Ascending aorta (tissue), 2 donors: Measurements from ENCODE around the gene ERC1. TPM values are rescaled to one million over a fixed set of nuclear protein-coding genes. Genes with fewer than 3 reads are reported as not detected.
"Not testable (repeated sequence)": the region's sequence is repeated elsewhere in the genome, so short reads cannot be mapped to it uniquely, and the experiment has no call there.

Source experiments
- DNase-seq, 2 donors: peaks; one replicate each; pipeline ENCODE4 v3.0.0-alpha.2; 2019; ENCODE audit warnings: low spot score in 2 of 2
- H3K27ac ChIP-seq, 2 donors: fragments of 200-600 bp; sonication (generic); one replicate each; pipeline ENCODE4 v1.5.1; 2016 to 2017; ENCODE audit warnings: mild to moderate bottlenecking in 1 of 2
- H3K27me3 ChIP-seq: fragments of 200-600 bp; sonication (generic); one replicate; pipeline ENCODE4 v1.5.1; 2017
- H3K36me3 ChIP-seq, 2 donors: fragments of 200-600 bp; sonication (generic); one replicate each; pipeline ENCODE4 v1.5.1; 2016
- H3K4me1 ChIP-seq, 2 donors: fragments of 200-600 bp; sonication (generic); one replicate each; pipeline ENCODE4 v1.5.1; 2016 to 2017; ENCODE audit warnings: mild to moderate bottlenecking in 1 of 2
- H3K4me3 ChIP-seq, 2 donors: fragments of 200-600 bp; sonication (generic); one replicate each; pipeline ENCODE4 v1.5.1; 2016 to 2017; ENCODE audit warnings: mild to moderate bottlenecking in 1 of 2
- H3K9me3 ChIP-seq, 2 donors: fragments of 200-600 bp; sonication (generic); one replicate each; pipeline ENCODE4 v1.5.1; 2016
- CTCF ChIP-seq, 3 experiments: fragments of 200-600 bp in 2 of 3; fragments of 450-650 bp in 1 of 3; sonication (generic) in 2 of 3; IDR thresholded peaks; one replicate each; pipeline ENCODE4 v1.5.1; 2016 to 2019; ENCODE audit warnings: antibody characterized with exemption in 3 of 3, mild to moderate bottlenecking in 1 of 3, moderate library complexity in 1 of 3
- intact Hi-C: fragments of 100-400 bp; cut with DNase I; formaldehyde crosslinking; loops from one replicate; pipeline ENCODE4 v1.15.1; 2023
- total RNA-seq: library from RNA; depleted of rRNA; stranded (reverse); fragments of >200 nt; gene quantifications from one replicate; pipeline ENCODE4 v1.1.0, GENCODE V29; 2016

ERC1 gene
- total RNA-seq, 1 donor from 2014 or later = 41.4 TPM

GRCh38 chr12:1309613-1310012 is 318.6 kb downstream of the ERC1 start:
- H3K27me3 ChIP-seq = no peaks in the 10 kb centered on the region
- no peak for TF ChIP-seq CTCF (IDR thresholded peaks at IDR 0.05)
- intact Hi-C loops = no loop called here
- no peak overlapping the region for H3K27ac ChIP-seq
- H3K4me3 ChIP-seq = no peak overlapping the region
- peaks cover 0 to 5% of the 10 kb centered on the region in 2 donors for H3K9me3 ChIP-seq
- no peak for DNase-seq
- peaks cover 0 to 4% of the 10 kb centered on the region in 2 donors for H3K36me3 ChIP-seq
- H3K4me1 ChIP-seq = no peaks in the 10 kb centered on the region

- Histone ChIP-seq H3K4me1 (no peaks in the 10 kb centered on the region), H3K27ac (no peak overlapping the region), H3K4me3 (no peak overlapping the region), H3K27me3 (no peaks in the 10 kb centered on the region), H3K36me3 (peaks cover 0 to 4% of the 10 kb centered on the region in 2 donors), H3K9me3 (peaks cover 0 to 12% of the 10 kb centered on the region in 2 donors)
- intact Hi-C loops = no loop called here
- DNase-seq = no peak
- no peak for TF ChIP-seq CTCF (IDR thresholded peaks at IDR 0.05)
These were observed 319.6 kb downstream of the ERC1 start for GRCh38 chr12:1310653-1311052.

- Histone ChIP-seq H3K27me3 (no peaks in the 10 kb centered on the region), H3K4me3 (no peak overlapping the region), H3K9me3 (peaks cover 0 to 12% of the 10 kb centered on the region in 2 donors), H3K4me1 (no peaks in the 10 kb centered on the region), H3K36me3 (peaks cover 0 to 4% of the 10 kb centered on the region in 2 donors), H3K27ac (no peak overlapping the region)
- no peak for DNase-seq
- no peak for TF ChIP-seq CTCF (IDR thresholded peaks at IDR 0.05)
- intact Hi-C loops = no loop called here
These were observed 320.1 kb downstream of the ERC1 start for GRCh38 chr12:1311145-1311544.

- H3K27ac ChIP-seq = no peak overlapping the region
- H3K4me1 ChIP-seq = peaks cover 0 to 5% of the 10 kb centered on the region in 2 donors
- intact Hi-C loops = no loop called here
- H3K27me3 ChIP-seq = no peaks in the 10 kb centered on the region
- TF ChIP-seq CTCF (IDR thresholded peaks at IDR 0.05) = no peak
- no peak for DNase-seq
- H3K36me3 ChIP-seq = peaks cover 0 to 4% of the 10 kb centered on the region in 2 donors
- H3K9me3 ChIP-seq = peaks cover 0 to 12% of the 10 kb centered on the region in 2 donors
- H3K4me3 ChIP-seq = no peak overlapping the region
These were observed 322.9 kb downstream of the ERC1 start for GRCh38 chr12:1313906-1314305.

- Histone ChIP-seq H3K27ac (no peak overlapping the region), H3K9me3 (peaks cover 0 to 12% of the 10 kb centered on the region in 2 donors), H3K4me3 (no peak overlapping the region), H3K36me3 (peaks cover 0 to 4% of the 10 kb centered on the region in 2 donors), H3K4me1 (peaks cover 0 to 8% of the 10 kb centered on the region in 2 donors), H3K27me3 (no peaks in the 10 kb centered on the region)
- TF ChIP-seq CTCF (IDR thresholded peaks at IDR 0.05) = no peak
- no peak for DNase-seq
- intact Hi-C loops = no loop called here
These were observed 323.5 kb downstream of the ERC1 start for GRCh38 chr12:1314523-1314922.

GRCh38 chr12:1316991-1317390 is 326.0 kb downstream of the ERC1 start:
- H3K27me3 ChIP-seq = not testable (repeated sequence)

More at GRCh38 chr12:1316991-1317390, 326.0 kb downstream of the ERC1 start:
- DNase-seq, H3K4me1 ChIP-seq, H3K27ac ChIP-seq, intact Hi-C loops, H3K4me3 ChIP-seq, H3K36me3 ChIP-seq: not testable (repeated sequence)
- H3K9me3 ChIP-seq = peaks cover 0 to 12% of the 10 kb centered on the region in 2 donors
